ENCODE measurements around the gene CDKN1B. TPM values are rescaled to one million over a fixed set of nuclear protein-coding genes. Genes with fewer than 3 reads are reported as not detected.

Gene CDKN1B
- total RNA-seq, 2 experiments from 2014 or later: 352 TPM

GRCh38 chr12:12716151-12716792 is 896 bp upstream of the CDKN1B start:
- peaks cover 33% of the 10 kb centered on the region for H3K36me3 ChIP-seq (ENCODE audit: insufficient read depth, low read length)
- intact Hi-C loops (cut with DNase I, micrococcal nuclease): loop anchor here in 1 of 2 experiments (1.0 to 5.0 kb wide), 3 partner anchors 18 to 386 kb away; partner anchors contain the start of genes DUSP16 and GSG1
- peaks cover 73% of the 10 kb centered on the region for H3K4me1 Mint-ChIP-seq (ENCODE audit: low read depth)
- CTCF ChIA-PET: interaction anchor here (0.8 to 1.9 kb wide), 9 partner anchors 9 to 389 kb away, joined by 3 to 12 read pairs (median 4); partner anchors contain the start of gene BORCS5
- H3K9me3 ChIP-seq (ENCODE audit: control insufficient read depth in 1 of 2, insufficient read depth in 1 of 2, low read length in 2 of 2): no peaks in the 10 kb centered on the region
- no peaks in the 10 kb centered on the region for H3K27me3 ChIP-seq (ENCODE audit: control insufficient read depth in 1 of 2, insufficient read depth in 2 of 2, low read length in 2 of 2)
- no peak for ATAC-seq (ENCODE audit: poor library complexity)
- peak in 3 of 14 experiments; percentile 22 to 56 (median 36) for DNase-seq
- TF ChIP-seq CTCF (IDR thresholded peaks at IDR 0.05): no peak
- peaks cover 43% of the 10 kb centered on the region for H3K4me1 ChIP-seq (ENCODE audit: insufficient read depth, low read length)
- peaks cover 70% of the 10 kb centered on the region for H3K36me3 Mint-ChIP-seq (ENCODE audit: low read depth)
- H3K27ac ChIP-seq (ENCODE audit: low read depth in 1 of 2, low read length in 2 of 2): peak overlapping the region; percentile 88 to 97
- H3K4me3 ChIP-seq (ENCODE audit: low read length): peak overlapping the region; percentile 97
- peak overlapping the region; percentile 88 for H3K4me3 Mint-ChIP-seq
- no peaks in the 10 kb centered on the region for H3K9me3 Mint-ChIP-seq
- peak overlapping the region; percentile 95 for H3K27ac Mint-ChIP-seq
- POLR2A ChIA-PET: interaction anchor here (0.9 to 16.3 kb wide), 31 partner anchors 8 to 1170 kb away, joined by 3 to 441 read pairs (median 7); partner anchors contain the start of genes BORCS5, CREBL2, DUSP16 and GPR19
- no peaks in the 10 kb centered on the region for H3K27me3 Mint-ChIP-seq

GRCh38 chr12:12717586-12718380 is 615 bp downstream of the CDKN1B start:
- no peak for TF ChIP-seq CTCF (IDR thresholded peaks at IDR 0.05)
- Mint-ChIP-seq H3K4me3 (peak overlapping the region; percentile 99), H3K27me3 (no peaks in the 10 kb centered on the region), H3K4me1 (ENCODE audit: low read depth) (peaks cover 68% of the 10 kb centered on the region), H3K36me3 (ENCODE audit: low read depth) (peaks cover 83% of the 10 kb centered on the region), H3K27ac (peak overlapping the region; percentile 95), H3K9me3 (no peaks in the 10 kb centered on the region)
- peak in 12 of 14 experiments; percentile 9 to 50 (median 24) for DNase-seq
- Histone ChIP-seq H3K27me3 (ENCODE audit: control insufficient read depth in 1 of 2, insufficient read depth in 2 of 2, low read length in 2 of 2) (no peaks in the 10 kb centered on the region), H3K27ac (ENCODE audit: low read depth in 1 of 2, low read length in 2 of 2) (peak overlapping the region; percentile 88 to 97), H3K4me1 (ENCODE audit: insufficient read depth, low read length) (peaks cover 30% of the 10 kb centered on the region), H3K4me3 (ENCODE audit: low read length) (peak overlapping the region; percentile 97), H3K9me3 (ENCODE audit: control insufficient read depth in 1 of 2, insufficient read depth in 1 of 2, low read length in 2 of 2) (no peaks in the 10 kb centered on the region), H3K36me3 (ENCODE audit: insufficient read depth, low read length) (peaks cover 46% of the 10 kb centered on the region)
- ATAC-seq (ENCODE audit: poor library complexity): no peak
- ChIA-PET CTCF (interaction anchor here (1.1 to 2.4 kb wide), 3 partner anchors 19 to 360 kb away, joined by 4 to 13 read pairs (median 4); no protein-coding TSS in a partner anchor), POLR2A (interaction anchor here (0.7 to 16.3 kb wide), 16 partner anchors 7 to 368 kb away, joined by 3 to 441 read pairs (median 10); partner anchors contain the start of genes BORCS5, CREBL2, DUSP16 and GPR19)
- intact Hi-C loops (cut with DNase I, micrococcal nuclease): loop anchor here (1.0 to 5.0 kb wide), 3 partner anchors 8 to 385 kb away; partner anchors contain the start of genes DUSP16 (in 1 of the 2) and GSG1 (in 1 of the 2)

- no peak for TF ChIP-seq CTCF (IDR thresholded peaks at IDR 0.05)
- H3K9me3 ChIP-seq (ENCODE audit: control insufficient read depth in 1 of 2, insufficient read depth in 1 of 2, low read length in 2 of 2): no peaks in the 10 kb centered on the region
- ATAC-seq (ENCODE audit: poor library complexity) (no peak), DNase-seq (peak in 1 of 14 experiments; percentile 27)
- Mint-ChIP-seq H3K36me3 (ENCODE audit: low read depth) (peaks cover 89% of the 10 kb centered on the region), H3K4me1 (ENCODE audit: low read depth) (peaks cover 62% of the 10 kb centered on the region), H3K27ac (peak overlapping the region; percentile 95), H3K27me3 (no peaks in the 10 kb centered on the region), H3K9me3 (no peaks in the 10 kb centered on the region), H3K4me3 (peak overlapping the region; percentile 99)
- peak overlapping the region; percentile 88 to 97 for H3K27ac ChIP-seq (ENCODE audit: low read depth in 1 of 2, low read length in 2 of 2)
- peaks cover 24% of the 10 kb centered on the region for H3K4me1 ChIP-seq (ENCODE audit: insufficient read depth, low read length)
- CTCF ChIA-PET: interaction anchor here (1.8 to 2.4 kb wide), 2 partner anchors 18 to 360 kb away, joined by 4 to 13 read pairs; no protein-coding TSS in a partner anchor
- peaks cover 46% of the 10 kb centered on the region for H3K36me3 ChIP-seq (ENCODE audit: insufficient read depth, low read length)
- intact Hi-C loops (cut with DNase I, micrococcal nuclease): loop anchor here in 1 of 2 experiments (5.0 kb wide), 2 partner anchors 156 to 384 kb away; partner anchors contain the start of genes DUSP16 and GSG1
- POLR2A ChIA-PET: interaction anchor here (0.7 to 16.3 kb wide), 18 partner anchors 6 to 1173 kb away, joined by 3 to 441 read pairs (median 4); partner anchors contain the start of genes BORCS5, CREBL2, DUSP16 and GPR19
- H3K4me3 ChIP-seq (ENCODE audit: low read length): peak overlapping the region; percentile 97
- H3K27me3 ChIP-seq (ENCODE audit: control insufficient read depth in 1 of 2, insufficient read depth in 2 of 2, low read length in 2 of 2): no peaks in the 10 kb centered on the region
Observed at GRCh38 chr12:12718381-12718759, 1.2 kb downstream of the CDKN1B start.

All from CD4-positive, alpha-beta T cell (primary cell).